RWPE2 (cell line): ENCODE measurements around the gene ROBO1.

Experiments used
- ATAC-seq: fragments of 200-7000 bp; cut with Tn5 transposase; 3 replicates; pipeline ENCODE4 v1.9.1; 2021; ENCODE audit warnings: low read depth
- DNase-seq: peaks from one replicate; pipeline ENCODE4 v3.0.0-alpha.2; 2020; ENCODE audit warnings: low spot score
- H3K27ac ChIP-seq: fragments of 450-650 bp; 2 replicates; pipeline ENCODE4 v1.5.1; 2017; ENCODE audit warnings: mild to moderate bottlenecking; ENCODE audit not compliant: poor library complexity, severe bottlenecking
- H3K27me3 ChIP-seq: fragments of 250-450 bp; sonication (Bioruptor Pico); 2 replicates; pipeline ENCODE4 v1.5.1; 2021; ENCODE audit warnings: mild to moderate bottlenecking, moderate library complexity; ENCODE audit not compliant: insufficient read depth, poor library complexity, severe bottlenecking
- H3K36me3 ChIP-seq: fragments of 250-450 bp; sonication (Bioruptor Pico); 2 replicates; pipeline ENCODE4 v1.5.1; 2020; ENCODE audit warnings: low read depth, mild to moderate bottlenecking, moderate library complexity
- H3K4me1 ChIP-seq: fragments of 250-450 bp; sonication (Bioruptor Pico); 2 replicates; pipeline ENCODE4 v1.5.1; 2021; ENCODE audit warnings: mild to moderate bottlenecking, moderate library complexity; ENCODE audit not compliant: insufficient read depth, poor library complexity, severe bottlenecking
- H3K4me3 ChIP-seq: fragments of 250-450 bp; sonication (Bioruptor Pico); 2 replicates; pipeline ENCODE4 v1.5.1; 2021; ENCODE audit warnings: mild to moderate bottlenecking, moderate library complexity; ENCODE audit not compliant: severe bottlenecking
- H3K9me3 ChIP-seq: fragments of 250-450 bp; sonication (Bioruptor Pico); 2 replicates; pipeline ENCODE4 v1.5.1; 2021; ENCODE audit warnings: mild to moderate bottlenecking, moderate library complexity; ENCODE audit not compliant: severe bottlenecking
- TF ChIP-seq, protein P1 (sequence below): fragments of 450-650 bp; IDR thresholded peaks from one replicate; pipeline ENCODE4 v1.5.1; 2017; ENCODE audit warnings: mild to moderate bottlenecking, moderate library complexity; ENCODE audit not compliant: poor library complexity, severe bottlenecking

The ROBO1 gene

DNA sequence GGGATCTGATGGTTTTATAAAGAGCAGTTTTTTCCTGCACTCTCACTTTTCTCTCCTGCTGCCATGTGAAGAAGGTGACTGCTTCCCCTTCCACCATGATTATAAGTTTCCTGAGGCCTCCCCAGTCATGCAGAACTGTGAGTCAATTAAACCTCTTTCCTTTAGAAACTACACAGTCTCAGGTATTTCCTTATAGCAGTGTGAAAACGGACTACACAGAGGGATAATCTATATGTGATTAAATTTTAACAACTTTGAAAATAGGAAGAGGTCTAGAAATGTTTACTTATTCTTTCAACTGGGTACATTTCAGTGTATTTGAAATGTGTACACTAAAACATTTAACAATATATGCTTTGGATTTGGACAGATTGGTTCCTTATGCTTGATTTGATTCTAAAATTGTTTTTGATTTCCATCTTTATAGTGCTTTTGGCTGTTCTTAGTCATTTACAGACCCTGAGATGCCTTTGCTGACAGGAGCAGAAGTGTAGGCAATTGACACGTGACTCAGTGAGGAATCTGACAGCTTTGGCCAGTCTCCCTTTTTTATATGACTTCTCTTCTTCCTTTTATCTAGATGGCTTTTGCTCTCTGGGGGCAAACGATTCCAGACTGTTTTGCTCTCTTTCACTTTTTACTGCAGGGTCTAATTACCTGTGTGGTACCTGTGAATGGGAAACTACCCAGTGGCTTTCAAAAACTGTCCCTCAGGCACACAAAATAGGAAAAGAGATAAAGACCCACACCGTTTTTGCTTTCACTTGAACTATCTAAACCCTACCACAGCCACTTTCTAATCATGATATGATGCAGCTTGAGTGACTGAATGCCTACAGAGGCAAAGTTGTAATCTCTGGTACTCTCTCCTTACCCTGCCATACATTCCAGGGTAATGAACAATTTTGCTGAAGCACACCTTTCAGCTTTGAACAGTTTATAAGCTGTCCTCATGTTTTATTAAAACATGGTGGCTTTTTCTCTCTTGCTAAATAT lies 422.6 kb downstream of the ROBO1 start:
- ATAC-seq: no peak; the same call in 2 of the 3 replicates

DNA sequence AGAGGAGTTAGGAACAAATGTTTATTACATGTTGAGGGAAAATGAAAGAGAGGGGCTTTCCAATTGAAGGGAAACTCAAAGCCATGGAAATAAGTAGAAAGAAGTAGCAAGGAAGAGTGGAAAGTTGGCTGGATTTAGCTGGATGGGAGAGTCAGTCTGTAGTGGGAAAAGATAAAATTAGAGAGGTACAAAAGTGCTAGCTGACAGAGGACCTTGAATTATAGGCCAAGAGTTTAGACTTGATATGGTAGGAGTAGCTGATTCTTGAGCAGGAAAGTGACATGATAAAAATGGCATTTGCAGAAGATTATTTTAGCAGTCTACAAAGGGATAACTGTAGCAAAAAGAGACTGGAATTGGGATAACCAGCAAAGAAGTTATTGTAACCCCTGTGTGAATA lies 425.8 kb downstream of the ROBO1 start:
- Histone ChIP-seq H3K4me3 (no peak overlapping the region), H3K27ac (no peak overlapping the region), H3K4me1 (no peaks in the 10 kb centered on the region), H3K27me3 (peaks cover 3% of the 10 kb centered on the region), H3K9me3 (no peaks in the 10 kb centered on the region), H3K36me3 (no peaks in the 10 kb centered on the region)
- ATAC-seq (no peak), DNase-seq (no peak)
- TF ChIP-seq, protein P1, sequence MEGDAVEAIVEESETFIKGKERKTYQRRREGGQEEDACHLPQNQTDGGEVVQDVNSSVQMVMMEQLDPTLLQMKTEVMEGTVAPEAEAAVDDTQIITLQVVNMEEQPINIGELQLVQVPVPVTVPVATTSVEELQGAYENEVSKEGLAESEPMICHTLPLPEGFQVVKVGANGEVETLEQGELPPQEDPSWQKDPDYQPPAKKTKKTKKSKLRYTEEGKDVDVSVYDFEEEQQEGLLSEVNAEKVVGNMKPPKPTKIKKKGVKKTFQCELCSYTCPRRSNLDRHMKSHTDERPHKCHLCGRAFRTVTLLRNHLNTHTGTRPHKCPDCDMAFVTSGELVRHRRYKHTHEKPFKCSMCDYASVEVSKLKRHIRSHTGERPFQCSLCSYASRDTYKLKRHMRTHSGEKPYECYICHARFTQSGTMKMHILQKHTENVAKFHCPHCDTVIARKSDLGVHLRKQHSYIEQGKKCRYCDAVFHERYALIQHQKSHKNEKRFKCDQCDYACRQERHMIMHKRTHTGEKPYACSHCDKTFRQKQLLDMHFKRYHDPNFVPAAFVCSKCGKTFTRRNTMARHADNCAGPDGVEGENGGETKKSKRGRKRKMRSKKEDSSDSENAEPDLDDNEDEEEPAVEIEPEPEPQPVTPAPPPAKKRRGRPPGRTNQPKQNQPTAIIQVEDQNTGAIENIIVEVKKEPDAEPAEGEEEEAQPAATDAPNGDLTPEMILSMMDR: no peak

More for the DNA sequence above, 422.6 kb downstream of the ROBO1 start:
- H3K36me3 ChIP-seq: no peaks in the 10 kb centered on the region
- TF ChIP-seq, protein P1: no peak
- no peak for DNase-seq
- no peak overlapping the region for H3K27ac ChIP-seq
- no peak overlapping the region for H3K4me3 ChIP-seq
- peaks cover 3% of the 10 kb centered on the region for H3K27me3 ChIP-seq
- no peaks in the 10 kb centered on the region for H3K9me3 ChIP-seq
- H3K4me1 ChIP-seq: no peaks in the 10 kb centered on the region

DNA sequence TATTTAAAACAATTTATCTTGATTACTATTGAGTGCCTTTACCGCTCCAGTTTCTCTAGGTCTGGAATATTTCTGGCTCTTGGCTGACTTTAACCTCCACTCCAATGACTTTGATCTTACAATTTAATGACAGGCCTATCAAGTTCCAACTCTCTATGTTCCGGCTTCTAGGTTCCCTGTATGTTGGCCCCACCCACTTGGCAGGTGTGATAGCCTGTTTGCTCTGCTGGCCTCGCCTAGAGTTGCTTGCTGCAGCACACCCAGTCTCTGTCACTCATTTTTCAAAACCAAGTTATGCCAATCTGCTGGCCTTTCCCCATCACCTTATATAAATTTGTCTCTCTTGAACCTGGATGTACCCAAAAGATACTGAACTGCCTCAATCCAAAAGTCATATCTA lies 428.0 kb downstream of the ROBO1 start:
- H3K36me3 ChIP-seq: no peaks in the 10 kb centered on the region
- DNase-seq: no peak
- TF ChIP-seq, protein P1: no peak

DNA sequence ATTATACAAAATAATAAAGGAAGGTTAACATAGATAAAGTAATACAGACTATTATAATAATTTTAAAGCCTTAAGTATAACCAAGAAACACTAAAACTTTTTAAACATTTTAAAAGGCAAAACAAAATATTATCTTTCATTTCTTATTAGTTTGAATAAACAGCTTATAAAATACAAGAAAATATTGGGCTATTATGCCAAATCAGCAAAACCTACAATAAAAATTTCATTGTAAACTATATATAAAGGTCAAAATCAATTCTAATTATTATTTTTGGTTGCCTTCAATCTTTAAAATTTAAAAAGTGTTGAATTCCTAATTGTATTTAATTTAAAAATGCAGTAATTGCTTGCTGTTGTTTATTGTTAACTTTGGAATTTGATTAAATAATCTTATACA lies 430.0 kb downstream of the ROBO1 start:
- TF ChIP-seq, protein P1: no peak
- Histone ChIP-seq H3K4me3 (no peak overlapping the region), H3K27ac (no peak overlapping the region), H3K4me1 (no peaks in the 10 kb centered on the region), H3K27me3 (peaks cover 3% of the 10 kb centered on the region), H3K9me3 (no peaks in the 10 kb centered on the region), H3K36me3 (no peaks in the 10 kb centered on the region)
- DNase-seq (no peak), ATAC-seq (no peak)

More for the DNA sequence above, 428.0 kb downstream of the ROBO1 start:
- Histone ChIP-seq H3K27ac (no peak overlapping the region), H3K4me1 (no peaks in the 10 kb centered on the region), H3K4me3 (no peak overlapping the region), H3K9me3 (no peaks in the 10 kb centered on the region), H3K27me3 (peaks cover 3% of the 10 kb centered on the region)
- no peak for ATAC-seq

DNA sequence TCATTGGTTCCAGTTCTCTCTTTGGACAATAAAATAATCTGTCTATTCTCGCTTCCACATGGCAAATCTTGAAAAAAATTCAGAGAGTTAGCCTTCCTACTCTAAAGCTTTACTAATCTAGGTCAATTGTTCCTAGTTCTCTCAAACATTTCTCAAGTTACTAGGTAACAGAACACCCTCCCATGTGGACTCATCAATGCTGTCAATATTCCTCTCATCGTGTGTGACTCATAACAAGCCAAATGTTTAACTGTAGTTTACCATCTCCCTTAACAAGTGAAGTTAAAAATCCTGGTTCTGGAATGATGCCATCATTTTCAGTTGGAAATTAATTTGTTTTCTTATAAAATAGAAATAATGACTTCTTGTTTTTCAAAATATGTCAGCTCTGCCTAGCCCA lies 438.6 kb downstream of the ROBO1 start:
- no peak overlapping the region for H3K4me3 ChIP-seq
- TF ChIP-seq, protein P1: no peak
- no peaks in the 10 kb centered on the region for H3K27me3 ChIP-seq
- DNase-seq (no peak), ATAC-seq (peak; percentile 36; the same call in 1 of the 3 replicates)
- no peak overlapping the region for H3K27ac ChIP-seq
- no peaks in the 10 kb centered on the region for H3K36me3 ChIP-seq
- no peaks in the 10 kb centered on the region for H3K9me3 ChIP-seq
- no peaks in the 10 kb centered on the region for H3K4me1 ChIP-seq
